Stimulated activated naive CD8-positive, alpha-beta T cell treated with anti-CD3 and anti-CD28 coated beads, Interleukin-15, amount 100 ng/mL, for 72 hours (primary cell): ENCODE results near the gene LRRC46.

Experiments used
- ATAC-seq: fragments of 150-1000 bp; cut with Tn5 transposase; 2 replicates; pipeline ENCODE4 v1.10.0; 2021; ENCODE audit warnings: mild to moderate bottlenecking, moderate library complexity
- DNase-seq, 2 donors: peaks; one replicate each; pipeline ENCODE4 v3.0.0; 2021 to 2022
- H3K27ac Mint-ChIP-seq, 2 donors: one replicate each; pipeline ENCODE4 v1.8.0; 2022; ENCODE audit warnings: mild to moderate bottlenecking in 2 of 2, mixed read lengths in 2 of 2, moderate library complexity in 2 of 2
- H3K27me3 Mint-ChIP-seq: one replicate; pipeline ENCODE4 v1.8.0; 2022; ENCODE audit warnings: mixed read lengths
- H3K4me1 Mint-ChIP-seq: one replicate; pipeline ENCODE4 v1.8.0; 2022; ENCODE audit warnings: mild to moderate bottlenecking, mixed read lengths
- H3K4me3 Mint-ChIP-seq, 2 donors: one replicate each; pipeline ENCODE4 v1.8.0; 2022; ENCODE audit warnings: mild to moderate bottlenecking in 2 of 2, mixed read lengths in 2 of 2, moderate library complexity in 1 of 2
- H3K9me3 Mint-ChIP-seq, 2 donors: one replicate each; pipeline ENCODE4 v1.8.0; 2022; ENCODE audit warnings: mixed read lengths in 2 of 2

LRRC46 gene

DNA sequence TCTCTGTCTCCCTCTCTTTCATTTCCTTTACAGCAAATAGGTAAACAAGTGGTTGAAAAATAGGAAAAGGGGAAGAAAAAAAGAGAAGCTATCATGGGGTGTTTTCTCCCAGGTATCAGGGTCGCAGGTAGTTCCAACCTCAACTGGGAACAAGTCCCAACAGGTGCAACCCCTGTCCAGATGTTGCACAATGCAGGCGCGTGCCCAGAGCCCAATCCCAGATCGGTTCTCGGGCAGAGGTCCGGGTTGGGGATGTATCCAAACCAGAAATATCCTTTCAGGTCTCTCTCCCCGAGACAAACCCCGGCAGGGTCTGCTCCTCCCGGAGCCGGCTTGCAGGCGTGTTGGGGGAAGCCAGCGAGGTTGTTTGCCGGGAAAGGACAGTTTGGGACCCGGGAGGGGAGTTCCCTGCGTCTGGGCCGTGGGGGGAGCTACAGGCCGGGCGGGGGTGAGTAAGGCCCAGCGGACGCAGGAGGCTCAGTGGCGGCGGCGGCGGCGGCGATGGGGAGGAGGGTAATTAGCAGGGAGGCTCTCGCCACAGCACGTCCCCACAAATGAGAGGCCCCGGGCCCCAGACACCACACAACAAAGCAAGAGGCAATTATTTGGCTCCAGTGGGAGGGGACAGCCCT is 40.7 kb downstream of the LRRC46 start:
- DNase-seq (no peak), ATAC-seq (peak; percentile 26)
- no peaks in the 10 kb centered on the region for H3K4me1 Mint-ChIP-seq
- H3K27ac Mint-ChIP-seq: peak overlapping the region in 1 of 2 donors; percentile 83
- peak overlapping the region in 1 of 2 donors; percentile 6 for H3K4me3 Mint-ChIP-seq
- H3K27me3 Mint-ChIP-seq: peaks cover 65% of the 10 kb centered on the region
- no peaks in the 10 kb centered on the region for H3K9me3 Mint-ChIP-seq

- H3K27me3 Mint-ChIP-seq: peaks cover 65% of the 10 kb centered on the region
- H3K9me3 Mint-ChIP-seq: no peaks in the 10 kb centered on the region
- H3K4me3 Mint-ChIP-seq: no peak overlapping the region
- ATAC-seq (peak; percentile 23), DNase-seq (no peak)
- no peaks in the 10 kb centered on the region for H3K4me1 Mint-ChIP-seq
- H3K27ac Mint-ChIP-seq: no peak overlapping the region
These were observed 41.2 kb downstream of the LRRC46 start for GRCh38 chr17:47872651-47873161.

DNA sequence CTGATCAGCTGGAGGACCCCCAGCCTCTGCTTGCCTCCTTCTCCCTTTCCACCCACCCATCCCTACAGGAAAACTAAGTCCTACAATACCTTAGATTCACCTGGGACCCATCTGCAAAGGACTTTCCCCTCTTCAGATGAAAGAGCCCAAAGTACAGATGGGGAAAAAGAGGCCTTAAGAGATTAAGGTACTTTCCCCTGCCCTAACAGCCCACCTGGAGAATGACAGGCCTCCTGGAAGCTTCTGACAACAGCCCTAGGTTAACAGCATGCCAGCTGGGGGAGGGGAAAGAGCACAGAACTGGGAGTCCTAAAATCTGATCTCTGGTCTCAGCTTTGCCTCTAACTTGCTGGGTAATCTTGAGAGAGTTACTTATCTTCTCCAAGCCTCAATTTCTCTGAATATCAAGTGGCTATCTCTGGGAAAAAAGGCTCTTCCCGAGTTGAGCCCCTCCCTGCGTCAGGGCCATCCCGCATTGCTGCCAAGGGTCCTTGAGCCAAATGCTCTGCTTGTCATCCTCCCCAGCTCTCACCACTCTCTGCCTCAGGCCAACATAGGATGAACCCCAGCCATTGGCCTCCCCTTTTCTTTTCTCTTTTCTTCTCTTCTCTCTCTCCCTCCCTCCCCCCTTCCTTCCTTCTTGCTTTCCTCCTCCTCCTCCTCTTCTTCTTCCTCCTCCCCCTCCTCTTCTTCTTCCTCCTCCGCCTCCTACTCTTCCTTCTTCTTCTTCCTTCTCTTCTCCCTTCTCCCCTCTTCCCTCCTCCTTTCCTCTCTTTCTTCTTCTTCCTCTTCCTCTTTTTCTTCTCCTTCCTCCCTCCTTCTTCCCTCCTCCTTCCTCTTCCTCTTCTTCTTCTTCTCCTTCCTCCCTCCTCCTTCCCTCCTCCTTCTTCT is 42.0 kb downstream of the LRRC46 start:
- Mint-ChIP-seq H3K27me3 (peaks cover 63% of the 10 kb centered on the region), H3K4me3 (no peak overlapping the region), H3K27ac (no peak overlapping the region), H3K4me1 (no peaks in the 10 kb centered on the region), H3K9me3 (no peaks in the 10 kb centered on the region)
- ATAC-seq (no peak), DNase-seq (no peak)

DNA sequence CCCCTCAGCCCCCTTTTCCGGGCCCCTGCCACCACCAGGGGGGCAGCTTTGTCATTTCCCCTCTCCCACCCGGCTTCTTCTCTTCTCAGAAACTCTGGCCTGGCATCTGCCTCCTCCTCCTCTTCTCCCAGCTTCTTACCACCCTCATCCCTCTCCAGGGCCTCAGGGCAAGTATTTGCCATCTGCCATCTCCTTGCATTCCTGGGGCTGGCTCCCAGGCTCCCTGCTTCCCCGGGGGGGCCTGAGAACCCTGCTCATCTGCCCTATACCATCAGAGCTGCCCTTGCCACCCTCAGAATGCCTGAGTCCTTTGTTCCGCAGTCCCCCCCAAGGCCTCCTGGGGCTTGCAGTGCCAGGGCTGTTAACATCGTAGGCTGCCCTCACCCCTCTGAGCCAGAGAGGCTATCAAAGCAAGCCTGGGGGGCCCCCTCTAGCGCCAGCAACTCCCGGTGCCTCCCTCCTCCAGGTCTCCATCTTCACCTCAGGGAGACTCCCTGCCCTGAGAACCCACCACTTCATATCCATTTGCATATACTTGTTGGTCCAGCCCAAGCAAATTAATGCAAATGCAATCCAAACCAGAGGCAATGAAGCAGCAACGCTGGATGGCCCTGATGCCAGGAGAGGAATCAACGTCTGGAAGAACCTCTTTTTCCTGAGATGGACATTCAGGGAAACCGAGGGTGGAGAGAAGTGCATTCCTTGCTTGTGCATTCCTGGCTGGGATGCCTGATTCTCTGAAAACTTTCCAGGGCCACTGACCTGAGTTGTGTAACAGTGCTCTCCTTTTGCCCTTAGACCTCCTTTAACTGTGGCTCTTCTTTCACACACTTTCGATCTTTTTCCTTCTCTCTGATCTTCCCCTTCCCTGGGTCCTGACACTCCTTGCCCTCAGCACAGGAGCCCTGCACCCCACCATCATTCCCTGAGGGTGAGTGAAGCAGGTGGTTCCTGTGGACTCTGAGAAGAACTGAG is 43.8 kb downstream of the LRRC46 start:
- ATAC-seq (no peak), DNase-seq (no peak)
- no peaks in the 10 kb centered on the region for H3K9me3 Mint-ChIP-seq
- peaks cover 7% of the 10 kb centered on the region for H3K4me1 Mint-ChIP-seq
- no peak overlapping the region for H3K4me3 Mint-ChIP-seq
- H3K27ac Mint-ChIP-seq: no peak overlapping the region
- H3K27me3 Mint-ChIP-seq: peaks cover 53% of the 10 kb centered on the region

- Mint-ChIP-seq H3K9me3 (no peaks in the 10 kb centered on the region), H3K27ac (no peak overlapping the region), H3K27me3 (peaks cover 31% of the 10 kb centered on the region), H3K4me3 (no peak overlapping the region), H3K4me1 (peaks cover 7% of the 10 kb centered on the region)
- no peak for ATAC-seq
- DNase-seq: no peak
These were observed 46.0 kb downstream of the LRRC46 start for GRCh38 chr17:47877368-47878034.

- Mint-ChIP-seq H3K9me3 (no peaks in the 10 kb centered on the region), H3K27me3 (peaks cover 21% of the 10 kb centered on the region), H3K4me3 (no peak overlapping the region), H3K27ac (no peak overlapping the region), H3K4me1 (peaks cover 11% of the 10 kb centered on the region)
- ATAC-seq (no peak), DNase-seq (no peak)
These were observed 46.9 kb downstream of the LRRC46 start for GRCh38 chr17:47878203-47879027.

DNA sequence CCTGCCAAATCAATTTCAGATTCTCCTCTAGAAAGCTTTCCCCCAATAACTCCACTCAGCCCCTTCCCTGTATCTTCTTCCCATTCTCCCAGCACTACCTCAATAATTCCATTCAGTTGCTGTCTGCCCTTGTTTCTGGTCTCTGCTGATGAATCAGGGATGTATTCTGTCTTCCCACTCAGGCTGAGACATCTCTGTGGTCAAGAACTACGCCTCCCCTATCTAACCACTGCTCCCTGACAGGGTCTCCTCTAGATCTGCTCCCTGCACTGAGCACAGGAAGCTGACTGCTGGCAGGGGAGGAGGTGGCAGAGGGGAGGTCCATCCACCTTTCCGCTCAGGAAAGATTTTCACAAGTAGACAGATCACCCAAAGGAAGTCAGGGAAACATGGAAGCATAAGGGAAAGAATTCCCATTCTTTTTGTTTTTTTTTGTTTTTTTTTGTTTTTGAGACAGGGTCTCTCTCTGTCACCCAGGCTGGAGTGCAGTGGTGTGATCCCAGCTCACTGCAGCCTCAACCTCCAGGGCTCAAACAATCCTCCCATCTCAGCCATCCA is 47.6 kb downstream of the LRRC46 start:
- ATAC-seq (peak; percentile 69), DNase-seq (no peak)
- no peak overlapping the region for H3K4me3 Mint-ChIP-seq
- H3K27ac Mint-ChIP-seq: no peak overlapping the region
- H3K4me1 Mint-ChIP-seq: peaks cover 18% of the 10 kb centered on the region
- H3K27me3 Mint-ChIP-seq: peaks cover 17% of the 10 kb centered on the region
- H3K9me3 Mint-ChIP-seq: no peaks in the 10 kb centered on the region

GRCh38 chr17:47879776-47880454 is 48.4 kb downstream of the LRRC46 start:
- H3K27me3 Mint-ChIP-seq: peaks cover 9% of the 10 kb centered on the region

GRCh38 chr17:47882247-47882646 is 50.8 kb downstream of the LRRC46 start:
- no peak for DNase-seq
- H3K9me3 Mint-ChIP-seq: no peaks in the 10 kb centered on the region
- no peaks in the 10 kb centered on the region for H3K27me3 Mint-ChIP-seq
- no peak overlapping the region for H3K4me3 Mint-ChIP-seq
- no peak overlapping the region for H3K27ac Mint-ChIP-seq
- peaks cover 37% of the 10 kb centered on the region for H3K4me1 Mint-ChIP-seq
- ATAC-seq: no peak

More at GRCh38 chr17:47879776-47880454, 48.4 kb downstream of the LRRC46 start:
- DNase-seq (no peak), ATAC-seq (no peak)
- H3K9me3 Mint-ChIP-seq: no peaks in the 10 kb centered on the region
- H3K27ac Mint-ChIP-seq: no peak overlapping the region
- H3K4me3 Mint-ChIP-seq: no peak overlapping the region
- H3K4me1 Mint-ChIP-seq: peaks cover 26% of the 10 kb centered on the region

GRCh38 chr17:47882695-47883588 is 51.5 kb downstream of the LRRC46 start:
- H3K27ac Mint-ChIP-seq: peak overlapping the region in 1 of 2 donors; percentile 14

GRCh38 chr17:47883589-47884426 is 52.3 kb downstream of the LRRC46 start:
- no peak overlapping the region for H3K4me3 Mint-ChIP-seq
- no peak for DNase-seq
- H3K4me1 Mint-ChIP-seq: peaks cover 36% of the 10 kb centered on the region
- ATAC-seq: no peak
- H3K27ac Mint-ChIP-seq: peak overlapping the region in 1 of 2 donors; percentile 37
- H3K27me3 Mint-ChIP-seq: no peaks in the 10 kb centered on the region
- H3K9me3 Mint-ChIP-seq: no peaks in the 10 kb centered on the region

More at GRCh38 chr17:47882695-47883588, 51.5 kb downstream of the LRRC46 start:
- Mint-ChIP-seq H3K27me3 (no peaks in the 10 kb centered on the region), H3K4me1 (peaks cover 37% of the 10 kb centered on the region), H3K4me3 (no peak overlapping the region), H3K9me3 (no peaks in the 10 kb centered on the region)
- DNase-seq: no peak
- ATAC-seq: no peak

GRCh38 chr17:47884427-47884740 is 52.9 kb downstream of the LRRC46 start:
- ATAC-seq (no peak), DNase-seq (no peak)
- H3K9me3 Mint-ChIP-seq: no peaks in the 10 kb centered on the region
- H3K27me3 Mint-ChIP-seq: no peaks in the 10 kb centered on the region
- H3K27ac Mint-ChIP-seq: no peak overlapping the region
- peaks cover 30% of the 10 kb centered on the region for H3K4me1 Mint-ChIP-seq
- no peak overlapping the region for H3K4me3 Mint-ChIP-seq
